Right lobe of liver (tissue), 4 donors: ENCODE data around the gene SHISAL2A.

Source experiments
- POLR2A ChIP-seq: fragments of 450-650 bp; IDR thresholded peaks from one replicate; pipeline ENCODE4 v1.6.1; 2017; ENCODE audit warnings: antibody characterized with exemption, mild to moderate bottlenecking
- TF ChIP-seq, protein P1 (sequence below), 4 donors: fragments of 200-600 bp in 3 of 4; fragments of 450-650 bp in 1 of 4; IDR thresholded peaks; one replicate each; pipeline versions ENCODE4 v1.5.1 to v1.8.0; 2016 to 2022; ENCODE audit warnings: antibody characterized with exemption in 4 of 4, mild to moderate bottlenecking in 2 of 4
- donor health status: DM: no; HTN: no; CAD: no.
- donor health status: DM: no; HTN: no; CAD: no.
- donor health status: DM: no; HTN: yes; CAD: no.

DNA sequence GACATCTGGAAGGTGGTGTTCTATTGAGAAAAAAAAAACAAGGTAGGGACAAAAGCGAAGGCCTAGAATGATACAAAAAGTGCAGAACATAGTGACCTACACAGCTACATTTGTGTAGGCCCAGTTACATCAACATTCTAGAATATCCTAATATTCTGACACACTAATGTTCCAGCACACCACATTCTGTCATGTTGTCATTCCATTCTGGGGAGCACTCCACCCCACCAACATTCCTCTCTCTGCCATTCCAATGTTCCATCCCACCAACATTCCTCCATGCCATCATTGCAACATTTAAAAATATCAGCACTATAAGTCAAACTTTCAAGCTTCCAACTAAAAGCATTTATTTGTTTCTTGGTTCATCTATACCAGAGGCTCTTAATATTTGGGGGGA is 36.7 kb downstream of the SHISAL2A start:
- TF ChIP-seq, protein P1, sequence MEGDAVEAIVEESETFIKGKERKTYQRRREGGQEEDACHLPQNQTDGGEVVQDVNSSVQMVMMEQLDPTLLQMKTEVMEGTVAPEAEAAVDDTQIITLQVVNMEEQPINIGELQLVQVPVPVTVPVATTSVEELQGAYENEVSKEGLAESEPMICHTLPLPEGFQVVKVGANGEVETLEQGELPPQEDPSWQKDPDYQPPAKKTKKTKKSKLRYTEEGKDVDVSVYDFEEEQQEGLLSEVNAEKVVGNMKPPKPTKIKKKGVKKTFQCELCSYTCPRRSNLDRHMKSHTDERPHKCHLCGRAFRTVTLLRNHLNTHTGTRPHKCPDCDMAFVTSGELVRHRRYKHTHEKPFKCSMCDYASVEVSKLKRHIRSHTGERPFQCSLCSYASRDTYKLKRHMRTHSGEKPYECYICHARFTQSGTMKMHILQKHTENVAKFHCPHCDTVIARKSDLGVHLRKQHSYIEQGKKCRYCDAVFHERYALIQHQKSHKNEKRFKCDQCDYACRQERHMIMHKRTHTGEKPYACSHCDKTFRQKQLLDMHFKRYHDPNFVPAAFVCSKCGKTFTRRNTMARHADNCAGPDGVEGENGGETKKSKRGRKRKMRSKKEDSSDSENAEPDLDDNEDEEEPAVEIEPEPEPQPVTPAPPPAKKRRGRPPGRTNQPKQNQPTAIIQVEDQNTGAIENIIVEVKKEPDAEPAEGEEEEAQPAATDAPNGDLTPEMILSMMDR (IDR thresholded peaks at IDR 0.05), result no peak
- TF ChIP-seq POLR2A, result no peak
